CD4-positive, alpha-beta T cell treated with Interleukin-2 at 100 ng/mL for 4 hours (primary cell): Measurements from ENCODE around the gene TARS3.

Experiments used
- DNase-seq: peaks from one replicate; pipeline ENCODE4 v3.0.0-alpha.2; 2020; ENCODE audit warnings: low spot score

Gene TARS3

DNA sequence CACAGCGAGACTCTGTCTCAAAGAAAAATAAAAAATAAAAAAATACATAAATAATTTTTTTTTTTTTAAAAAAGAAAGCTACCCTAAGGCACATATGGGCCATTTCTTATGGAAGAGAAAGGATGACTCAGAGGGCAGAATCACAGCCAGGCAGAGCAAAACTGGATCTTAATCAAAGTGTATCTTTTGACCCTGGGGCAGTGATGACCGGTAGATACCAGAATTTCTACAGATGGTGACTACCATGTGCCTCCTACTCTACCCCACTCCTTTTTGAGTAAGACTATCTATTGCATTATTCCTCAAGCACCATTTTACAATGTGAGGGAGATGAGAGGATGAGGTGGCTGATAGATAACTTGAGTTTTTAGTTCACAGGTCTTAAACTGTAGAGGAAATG is 26.0 kb downstream of the TARS3 start:
- DNase-seq, result no peak

DNA sequence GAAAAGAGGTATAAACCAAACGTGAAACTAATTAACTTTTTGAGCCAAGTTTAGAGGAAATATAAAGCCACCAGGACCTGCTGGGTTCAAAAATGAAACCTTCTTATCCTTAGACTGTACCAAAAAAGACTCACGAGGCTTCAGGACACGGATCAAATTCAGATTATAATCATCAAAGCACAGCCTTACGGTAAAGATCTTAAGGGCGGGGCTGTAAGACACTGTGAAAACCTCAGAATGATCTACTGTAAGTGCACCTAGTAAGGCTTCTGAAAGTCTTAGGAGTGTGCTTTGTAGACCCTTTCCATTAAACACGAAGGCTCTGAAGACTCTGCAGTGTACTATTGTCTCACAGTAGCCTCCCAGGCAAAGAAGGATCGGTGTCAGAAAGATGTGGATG is 26.8 kb downstream of the TARS3 start:
- no peak for DNase-seq

GRCh38 chr15:101696829-101697228 is 27.4 kb downstream of the TARS3 start:
- DNase-seq, result no peak

DNA sequence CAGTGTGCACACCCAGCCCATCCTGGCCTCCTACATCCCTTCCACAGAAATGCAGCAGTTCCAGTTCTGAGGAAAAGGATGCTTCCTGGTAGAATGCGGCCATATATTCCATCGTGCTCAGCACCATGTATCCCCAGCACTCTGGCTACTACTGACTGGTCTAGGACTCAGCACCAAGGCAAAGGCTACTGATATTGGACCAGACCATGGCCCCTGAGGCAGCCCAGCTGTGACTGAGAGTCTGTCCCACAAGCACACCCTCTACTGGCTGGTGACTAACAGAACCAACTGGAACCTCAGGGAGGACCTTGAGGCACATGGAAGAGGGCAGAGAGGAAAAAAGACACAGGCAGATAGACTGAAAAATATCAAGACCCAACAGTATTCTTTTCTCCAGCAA is 30.0 kb downstream of the TARS3 start:
- no peak for DNase-seq

GRCh38 chr15:101692801-101693598 is 31.3 kb downstream of the TARS3 start:
- DNase-seq, result no peak

- DNase-seq, result no peak
Measured at GRCh38 chr15:101689901-101690300, 34.4 kb downstream of the TARS3 start.

DNA sequence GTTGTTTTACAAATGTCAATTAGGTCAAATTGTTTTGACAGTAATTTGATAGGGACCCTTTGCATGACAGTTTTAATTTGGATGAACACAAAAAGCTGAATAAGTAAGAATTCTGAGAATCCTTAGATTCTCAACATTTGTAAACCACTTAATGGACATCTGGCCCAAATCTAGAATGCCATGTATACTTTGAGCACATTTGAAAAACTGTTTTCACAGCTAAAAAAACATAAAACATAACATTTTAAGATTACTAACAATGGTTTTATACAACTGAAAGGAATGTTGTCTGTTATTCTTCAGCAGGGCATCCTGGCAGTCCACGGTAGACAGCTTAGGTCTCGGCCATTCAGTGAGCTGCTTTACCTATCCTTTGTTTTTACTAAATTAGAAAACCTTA is 37.6 kb downstream of the TARS3 start:
- DNase-seq, result no peak

- DNase-seq, result no peak
Measured at GRCh38 chr15:101684877-101685276, 39.4 kb downstream of the TARS3 start.

- DNase-seq, result no peak
Measured at GRCh38 chr15:101684384-101684783, 39.9 kb downstream of the TARS3 start.

DNA sequence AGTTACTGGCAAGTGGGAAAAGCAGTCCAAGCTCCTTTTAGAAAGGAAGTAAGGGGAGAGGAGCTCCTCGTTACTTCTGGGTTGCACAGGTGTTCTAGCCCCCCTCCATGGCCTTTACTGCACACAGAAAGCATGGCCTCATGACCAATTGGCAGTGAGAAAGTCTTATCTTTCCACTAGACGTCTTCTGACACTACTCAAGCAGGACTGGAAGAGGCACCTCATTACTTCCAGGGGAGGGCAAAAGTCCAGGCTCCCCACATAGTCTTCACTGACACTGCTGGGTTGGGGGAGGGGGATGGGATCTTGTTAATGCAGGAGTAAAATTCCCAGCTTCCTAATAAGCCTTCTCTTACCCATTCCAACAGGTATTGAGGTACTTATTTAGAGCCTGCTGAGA is 44.5 kb downstream of the TARS3 start:
- no peak for DNase-seq

- DNase-seq, result no peak
Measured at GRCh38 chr15:101676921-101677329, 47.3 kb downstream of the TARS3 start.

DNA sequence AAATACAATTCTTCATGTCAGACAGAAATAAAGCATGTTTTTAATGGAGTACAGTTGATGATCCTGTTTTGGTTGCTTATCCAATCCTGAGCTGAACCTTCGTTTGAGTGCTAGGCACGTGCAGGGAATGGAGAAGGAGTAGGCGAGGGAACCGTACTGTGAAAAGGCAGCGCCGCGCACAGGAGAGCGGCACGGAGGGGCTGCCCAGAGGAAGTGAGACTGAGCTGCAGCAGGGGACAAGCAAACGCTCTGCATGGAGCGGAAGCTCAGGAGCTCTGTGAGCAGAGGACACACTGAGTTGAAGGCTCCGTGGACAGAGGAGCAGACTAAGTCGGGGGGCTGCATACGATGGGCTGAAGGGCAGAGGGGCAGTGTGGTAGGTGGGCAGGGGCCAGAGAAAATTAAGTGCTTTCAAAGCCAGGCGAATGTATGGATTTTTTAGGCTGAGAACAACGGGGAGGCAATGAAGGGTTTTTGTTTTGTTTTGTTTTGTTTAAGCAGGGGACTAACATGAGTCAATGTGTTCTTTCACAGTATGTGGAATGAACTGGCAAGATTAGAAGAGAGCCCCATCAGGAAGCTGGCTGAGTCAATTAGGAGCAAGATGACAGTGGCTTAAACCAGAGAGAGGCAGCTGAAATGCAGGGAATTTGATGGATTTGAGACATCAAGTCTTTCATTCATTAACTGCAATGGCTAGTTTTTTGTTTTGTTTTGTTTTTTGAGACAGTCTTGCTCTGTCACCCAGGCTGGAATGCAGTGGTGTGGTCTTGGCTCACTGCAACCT is 48.3 kb downstream of the TARS3 start:
- DNase-seq, result no peak

DNA sequence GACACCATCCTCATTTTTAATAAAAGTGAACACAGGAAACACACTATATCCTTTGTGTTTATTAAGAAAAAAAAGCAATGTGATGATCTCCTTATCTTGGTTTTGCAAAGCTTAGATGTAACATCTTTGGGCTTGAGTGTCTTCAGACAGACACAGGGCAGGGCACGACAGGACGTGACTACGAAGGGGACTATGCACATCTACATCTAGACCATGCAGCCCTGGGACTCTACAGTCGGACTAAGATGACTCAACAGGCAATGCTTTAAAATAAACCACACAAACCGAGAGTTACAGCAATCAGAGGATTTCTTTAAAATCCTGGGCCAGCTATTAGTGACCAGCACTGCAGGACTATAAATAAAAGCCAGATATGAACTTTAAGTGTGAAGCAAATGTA is 49.3 kb downstream of the TARS3 start:
- DNase-seq, result no peak

DNA sequence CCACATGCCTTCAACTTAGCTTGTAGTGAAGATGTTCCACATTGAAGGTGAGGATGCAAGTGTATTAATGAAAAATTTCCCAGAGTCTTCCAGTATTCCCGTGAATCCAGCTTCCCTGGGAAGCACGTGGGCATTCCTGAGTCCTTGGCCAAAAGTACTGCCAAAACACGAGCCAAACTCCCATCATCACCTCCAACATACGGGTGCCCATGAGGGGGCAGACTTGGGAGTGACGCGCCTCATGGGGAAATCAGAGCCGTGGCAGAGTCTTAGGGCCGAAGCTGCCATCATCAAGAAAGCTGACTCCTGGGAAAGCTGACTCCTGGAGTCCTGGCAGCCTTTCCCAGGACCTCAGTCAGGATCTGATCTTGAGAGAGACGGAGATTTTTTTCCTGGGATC is 52.0 kb downstream of the TARS3 start:
- no peak for DNase-seq

GRCh38 chr15:101669744-101670143 is 54.5 kb downstream of the TARS3 start:
- no peak for DNase-seq

- DNase-seq, result no peak
Measured at GRCh38 chr15:101667881-101668280, 56.4 kb downstream of the TARS3 start.

- no peak for DNase-seq
Measured at GRCh38 chr15:101664303-101664913, 59.9 kb downstream of the TARS3 start.

DNA sequence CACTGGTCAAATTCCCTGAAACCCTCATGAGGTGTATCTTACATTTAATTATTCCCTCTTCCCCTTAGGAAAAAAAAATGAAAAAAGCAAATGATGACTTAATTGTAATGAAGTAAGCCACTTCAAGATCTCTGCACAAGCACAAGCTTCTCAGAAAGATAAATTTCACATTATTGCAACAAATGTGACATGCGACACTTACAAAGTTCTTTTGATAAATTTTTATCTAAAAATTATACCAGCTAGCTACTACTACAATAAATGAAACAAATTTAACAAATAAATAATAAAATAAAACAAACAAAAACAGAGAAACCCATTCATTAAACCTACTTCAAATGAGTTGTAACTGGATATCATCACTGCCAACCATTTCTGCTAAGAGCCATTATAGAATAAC is 62.1 kb downstream of the TARS3 start:
- no peak for DNase-seq

- DNase-seq, result no peak
Measured at GRCh38 chr15:101660005-101660404, 64.3 kb downstream of the TARS3 start.

GRCh38 chr15:101657968-101658784 is 66.1 kb downstream of the TARS3 start:
- no peak for DNase-seq

GRCh38 chr15:101657171-101657570 is 67.1 kb downstream of the TARS3 start:
- no peak for DNase-seq
